Left lung (tissue), 10 donors: ENCODE data around the gene KIF17. TPM values are rescaled to one million over a fixed set of nuclear protein-coding genes. Genes with fewer than 3 reads are reported as not detected.

Experiments
- ATAC-seq: fragments of 200-7000 bp; cut with Tn5 transposase; one replicate; pipeline ENCODE4 v1.9.1; 2020; ENCODE audit warnings: moderate library complexity
- DNase-seq, 4 donors: peaks; one replicate each; pipeline ENCODE4 v3.0.0-alpha.2; 2013 to 2020
- H3K27ac ChIP-seq, 2 donors: fragments of 200-600 bp; sonication (generic) in 1 of 2; one replicate each; pipeline versions ENCODE4 v1.5.0 to v1.8.0; 2020 to 2021
- H3K27me3 ChIP-seq, 2 donors: fragments of 200-600 bp; sonication (generic) in 1 of 2; one replicate each; pipeline versions ENCODE4 v1.5.0 to v1.8.0; 2020 to 2021
- H3K36me3 ChIP-seq, 2 donors: fragments of 200-600 bp; sonication (generic) in 1 of 2; one replicate each; pipeline versions ENCODE4 v1.5.0 to v1.8.0; 2020 to 2021
- H3K4me1 ChIP-seq, 2 donors: fragments of 200-600 bp; one replicate each; pipeline ENCODE4 v1.8.0; 2021
- H3K4me3 ChIP-seq, 2 donors: fragments of 200-600 bp; sonication (generic) in 1 of 2; one replicate each; pipeline versions ENCODE4 v1.5.0 to v1.8.0; 2020 to 2021; ENCODE audit warnings: mild to moderate bottlenecking in 1 of 2
- H3K9me3 ChIP-seq, 2 donors: fragments of 200-600 bp; sonication (generic) in 1 of 2; one replicate each; pipeline versions ENCODE4 v1.5.0 to v1.8.0; 2020 to 2021
- CTCF ChIP-seq, 2 donors: fragments of 200-600 bp; sonication (generic) in 1 of 2; IDR thresholded peaks; one replicate each; pipeline versions ENCODE4 v1.5.0 to v1.8.0; 2021; ENCODE audit warnings: antibody characterized with exemption in 2 of 2
- intact Hi-C, 2 donors: fragments of 100-400 bp; cut with DNase I; formaldehyde crosslinking; loops; one replicate each; pipeline versions ENCODE4 v1.11.2 to v1.14.2; 2022
- polyA plus RNA-seq, 6 donors: library from polyadenylated mRNA; unstranded; fragments of 120-200 nt; gene quantifications; one replicate each; pipeline ENCODE4 v1.2.1, GENCODE V29; 2013; ENCODE audit not compliant: insufficient read length in 6 of 6
- total RNA-seq, 2 donors: library from RNA; stranded (reverse); fragmentation: NEBNext Ultra II Directional; extraction: Animal tissue kit (Norgen Biotek cat#: 25700); gene quantifications; one replicate each; pipeline ENCODE4 v1.2.1, GENCODE V29; 2021
- donor health status: DM: no; HTN: yes; CAD: no.
- donor health status: DM: no; HTN: no; CAD: no.

KIF17 gene
- total and polyA plus RNA-seq, 8 donors, result 4.1 to 12.1 (median 7.8) TPM

- no peaks in the 10 kb centered on the region for H3K9me3 ChIP-seq
- H3K36me3 ChIP-seq, result no peaks in the 10 kb centered on the region
- no peak overlapping the region for H3K4me3 ChIP-seq
- DNase-seq (no peak), ATAC-seq (no peak)
- H3K27ac ChIP-seq, result no peak overlapping the region
- intact Hi-C loops, result no loop called here
- peaks cover 0 to 26% of the 10 kb centered on the region in 2 donors for H3K27me3 ChIP-seq
- TF ChIP-seq CTCF (IDR thresholded peaks at IDR 0.05), result no peak
- no peaks in the 10 kb centered on the region for H3K4me1 ChIP-seq
Observed at GRCh38 chr1:20710469-20711284, 7.1 kb downstream of the KIF17 start.

GRCh38 chr1:20709868-20710267 lies 7.9 kb downstream of the KIF17 start:
- Histone ChIP-seq H3K9me3 (no peaks in the 10 kb centered on the region), H3K27ac (no peak overlapping the region), H3K36me3 (no peaks in the 10 kb centered on the region), H3K4me1 (no peaks in the 10 kb centered on the region), H3K27me3 (peaks cover 0 to 18% of the 10 kb centered on the region in 2 donors), H3K4me3 (no peak overlapping the region)
- ATAC-seq, result no peak
- no peak for TF ChIP-seq CTCF (IDR thresholded peaks at IDR 0.05)
- intact Hi-C loops, result no loop called here
- DNase-seq, result no peak

- ATAC-seq, result no peak
- no peak for DNase-seq
- Histone ChIP-seq H3K4me3 (no peak overlapping the region), H3K27me3 (peaks cover 0 to 18% of the 10 kb centered on the region in 2 donors), H3K36me3 (no peaks in the 10 kb centered on the region), H3K27ac (no peak overlapping the region), H3K4me1 (no peaks in the 10 kb centered on the region), H3K9me3 (no peaks in the 10 kb centered on the region)
- intact Hi-C loops, result no loop called here
- no peak for TF ChIP-seq CTCF (IDR thresholded peaks at IDR 0.05)
Observed at GRCh38 chr1:20708891-20709290, 8.9 kb downstream of the KIF17 start.

GRCh38 chr1:20708057-20708456 lies 9.8 kb downstream of the KIF17 start:
- H3K4me3 ChIP-seq, result no peak overlapping the region
- no peak for ATAC-seq
- DNase-seq, result no peak
- H3K36me3 ChIP-seq, result no peaks in the 10 kb centered on the region
- intact Hi-C loops, result no loop called here
- TF ChIP-seq CTCF (IDR thresholded peaks at IDR 0.05), result no peak
- H3K4me1 ChIP-seq, result no peaks in the 10 kb centered on the region
- H3K27me3 ChIP-seq, result peaks cover 0 to 12% of the 10 kb centered on the region in 2 donors
- H3K9me3 ChIP-seq, result no peaks in the 10 kb centered on the region
- no peak overlapping the region for H3K27ac ChIP-seq

- no peak for TF ChIP-seq CTCF (IDR thresholded peaks at IDR 0.05)
- intact Hi-C loops, result no loop called here
- no peaks in the 10 kb centered on the region for H3K9me3 ChIP-seq
Observed at GRCh38 chr1:20706841-20707240, 11.0 kb downstream of the KIF17 start.

More at GRCh38 chr1:20706841-20707240, 11.0 kb downstream of the KIF17 start:
- H3K4me3 ChIP-seq, result no peak overlapping the region
- H3K27ac ChIP-seq, result no peak overlapping the region
- H3K4me1 ChIP-seq, result no peaks in the 10 kb centered on the region
- no peaks in the 10 kb centered on the region for H3K36me3 ChIP-seq
- DNase-seq, result no peak
- ATAC-seq, result no peak
- peaks cover 0 to 12% of the 10 kb centered on the region in 2 donors for H3K27me3 ChIP-seq
